K562 (cell line): ENCODE measurements around the gene GOPC. TPM values are rescaled to one million over a fixed set of nuclear protein-coding genes. Genes with fewer than 3 reads are reported as not detected.

Source experiments
- CCNT2 ChIP-seq: IDR thresholded peaks from 2 replicates; pipeline ENCODE4 v1.6.1; 2011; ENCODE audit warnings: borderline replicate concordance, low read depth, mild to moderate bottlenecking, moderate library complexity, mixed read lengths, low read length; ENCODE audit not compliant: insufficient read length; ENCODE audit errors: extremely low read depth
- CHD2 ChIP-seq: IDR thresholded peaks from 2 replicates; pipeline ENCODE4 v1.6.1; 2011; ENCODE audit warnings: low read depth, low read length
- EHMT2 ChIP-seq: fragments of 450-650 bp; IDR thresholded peaks from 2 replicates; pipeline ENCODE4 v1.6.1; 2018; ENCODE audit warnings: antibody characterized with exemption
- EZH2 ChIP-seq: IDR thresholded peaks from 2 replicates; pipeline ENCODE4 v1.6.1; 2012; ENCODE audit warnings: low read depth, mild to moderate bottlenecking, inconsistent platforms, low read length, borderline replicate concordance
- FOXA3 ChIP-seq, 2 experiments: fragments of 450-650 bp in 1 of 2; sonication (generic) in 1 of 2; formaldehyde crosslinking; IDR thresholded peaks in 1 of 2; conservative IDR thresholded peaks in 1 of 2; 2 replicates each; pipeline versions ENCODE4 v1.4.0 to v1.8.0; 2020 to 2022; ENCODE audit warnings: mild to moderate bottlenecking in 2 of 2, missing genetic modification reagents in 1 of 2
- HDAC1 ChIP-seq, 2 experiments: fragments of 450-650 bp; IDR thresholded peaks; 2 replicates each; pipeline ENCODE4 v1.6.1; 2016 to 2017; ENCODE audit warnings: inconsistent platforms in 1 of 2, mild to moderate bottlenecking in 1 of 2, moderate library complexity in 1 of 2
- KDM2B ChIP-seq: fragments of 250-450 bp; sonication (Bioruptor Pico); IDR thresholded peaks from 2 replicates; pipeline ENCODE4 v1.8.0; 2021; ENCODE audit warnings: mild to moderate bottlenecking, moderate library complexity
- MBD2 ChIP-seq: sonication (generic); IDR thresholded peaks from 2 replicates; pipeline ENCODE4 v1.6.1; 2016; ENCODE audit warnings: low read depth, borderline replicate concordance
- MCM2 ChIP-seq: fragments of 450-650 bp; IDR thresholded peaks from 2 replicates; pipeline ENCODE4 v1.6.1; 2017; ENCODE audit warnings: low read depth, mild to moderate bottlenecking
- NR3C1 ChIP-seq: sonication (generic); formaldehyde crosslinking; IDR thresholded peaks from 2 replicates; pipeline ENCODE4 v1.8.1; 2022; ENCODE audit warnings: missing genetic modification reagents
- NR4A1 ChIP-seq, 2 experiments: fragments of 250-450 bp in 1 of 2; fragments of 450-650 bp in 1 of 2; sonication (Bioruptor Pico) in 1 of 2; IDR thresholded peaks; 2 replicates each; pipeline versions ENCODE4 v1.4.0 to v1.6.1; 2016 to 2020; ENCODE audit warnings: mild to moderate bottlenecking in 2 of 2, missing compliant biosample characterization in 1 of 2, missing genetic modification characterization in 1 of 2, moderate library complexity in 1 of 2
- ZNF232 ChIP-seq: sonication (generic); formaldehyde crosslinking; IDR thresholded peaks from 2 replicates; pipeline ENCODE4 v1.8.0; 2022; ENCODE audit warnings: mild to moderate bottlenecking, missing genetic modification reagents
- ZNF75A ChIP-seq: fragments of 450-650 bp; formaldehyde crosslinking; IDR thresholded peaks from 2 replicates; pipeline ENCODE4 v1.4.0; 2020; ENCODE audit warnings: mild to moderate bottlenecking
- ZZZ3 ChIP-seq: fragments of 450-650 bp; IDR thresholded peaks from 2 replicates; pipeline ENCODE4 v1.6.1; 2016; ENCODE audit warnings: antibody characterized with exemption, mild to moderate bottlenecking, moderate library complexity
- polyA plus RNA-seq, 8 experiments: library from polyadenylated mRNA; depleted of rRNA in 4 of 8; stranded (reverse) in 5 of 8; unstranded in 3 of 8; fragments of >200 nt; fragmentation: Nextera tagmentation in 2 of 8; fragmentation: Illumina TruSeq in 1 of 8; extraction: Ambion mirVana in 2 of 8; extraction: Trizol in 1 of 8; gene quantifications; 2 replicates each; pipeline versions ENCODE4 v1.2.1 to v1.2.3, GENCODE V29; 2011 to 2014; ENCODE audit warnings: inconsistent platforms in 1 of 8, missing spikeins in 1 of 8
- total RNA-seq, 7 experiments: library from RNA; depleted of rRNA in 6 of 7; stranded (reverse); fragments of >200 nt in 6 of 7; fragmentation: Illumina TruSeq in 2 of 7; extraction: Trizol in 2 of 7; gene quantifications; 2 replicates each; pipeline versions ENCODE4 v1.2.1 to v1.2.3, GENCODE V29; 2011 to 2021; ENCODE audit warnings: low replicate concordance in 1 of 7
- TF ChIP-seq, protein P1 (sequence below): fragments of 250-450 bp; sonication (Bioruptor Pico); IDR thresholded peaks from 2 replicates; pipeline ENCODE4 v1.9.0; 2021; ENCODE audit warnings: mild to moderate bottlenecking
- TF ChIP-seq, protein P2 (sequence below), 2 experiments: fragments of 450-650 bp in 1 of 2; IDR thresholded peaks; 2 replicates each; pipeline ENCODE4 v1.6.1; 2011 to 2017; ENCODE audit warnings: low read depth in 2 of 2, antibody characterized with exemption in 1 of 2, borderline replicate concordance in 1 of 2, low read length in 1 of 2, mild to moderate bottlenecking in 1 of 2, mixed read lengths in 1 of 2; ENCODE audit not compliant: control insufficient read depth in 1 of 2
- TF ChIP-seq, protein P3 (sequence below): sonication (generic); formaldehyde crosslinking; IDR thresholded peaks from 2 replicates; pipeline ENCODE4 v1.9.0; 2022; ENCODE audit warnings: mild to moderate bottlenecking, missing genetic modification reagents
- TF ChIP-seq, protein P4 (sequence below): fragments of 250-450 bp; sonication (Bioruptor Pico); IDR thresholded peaks from 2 replicates; pipeline ENCODE4 v1.4.0; 2020; ENCODE audit warnings: borderline replicate concordance
- TF ChIP-seq, protein P5 (sequence below): sonication (generic); formaldehyde crosslinking; IDR thresholded peaks from 2 replicates; pipeline ENCODE4 v1.8.0; 2022; ENCODE audit warnings: missing genetic modification reagents, mild to moderate bottlenecking, borderline replicate concordance

Gene GOPC
- total and polyA plus RNA-seq, 9 of the 15 experiments (the other 6 are each of a cell fraction or from before 2014, with no cell fraction given), result 10.0 to 32.2 (median 25.6) TPM

DNA sequence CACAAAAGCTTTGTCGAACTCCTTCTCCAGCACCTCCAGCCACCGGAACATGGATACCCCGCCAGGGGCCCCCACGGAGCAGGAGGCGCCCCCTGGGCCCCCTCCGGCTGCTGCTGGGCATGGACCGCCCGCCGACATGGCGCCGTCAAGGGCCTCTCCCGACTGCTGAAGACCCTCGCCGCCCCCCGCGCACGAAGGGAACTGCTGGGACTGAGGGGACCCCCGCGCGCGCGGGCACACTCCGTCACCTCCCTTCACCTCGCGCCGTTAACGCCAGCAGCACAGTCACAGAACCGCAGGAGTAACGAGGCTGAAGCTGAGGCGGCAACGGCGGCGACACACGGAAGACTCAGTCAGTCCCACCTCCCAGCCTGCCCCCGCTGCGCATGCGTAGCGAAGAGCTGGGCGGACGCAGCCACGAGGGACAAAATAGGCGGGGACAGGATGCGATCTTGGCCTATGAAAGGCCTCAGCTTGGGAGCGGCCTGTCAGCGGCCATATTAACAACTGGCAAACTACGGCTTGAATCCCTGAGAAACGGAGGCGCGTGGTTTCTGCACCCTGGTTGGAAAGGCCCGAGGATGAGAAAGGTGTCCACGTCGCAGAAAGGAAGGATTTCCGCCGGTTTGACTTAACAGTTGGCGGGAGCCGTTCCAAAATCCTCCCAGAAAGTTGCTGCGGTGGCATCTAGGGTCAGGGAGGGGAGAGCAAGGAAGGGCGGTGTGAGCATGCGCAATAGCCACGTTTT is at the start of gene GOPC (continued):
- TF ChIP-seq, protein P1, sequence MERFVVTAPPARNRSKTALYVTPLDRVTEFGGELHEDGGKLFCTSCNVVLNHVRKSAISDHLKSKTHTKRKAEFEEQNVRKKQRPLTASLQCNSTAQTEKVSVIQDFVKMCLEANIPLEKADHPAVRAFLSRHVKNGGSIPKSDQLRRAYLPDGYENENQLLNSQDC (CRISPR knock-in tag), result peak; percentile 10; the same call in 1 of the 2 replicates
- TF ChIP-seq KDM2B (CRISPR knock-in tag) (no peak), MCM2 (no peak), EZH2 (no peak), ZZZ3 (0 out of 2 replicates have a peak, but pooled peaks have one; percentile 16), MBD2 (peak; percentile 49; the same call in 1 of the 2 replicates), CCNT2 (no peak), ZNF75A (CRISPR knock-in tag) (no peak), FOXA3 (CRISPR knock-in tag; conservative IDR thresholded peaks at IDR 0.05 in 1 of 2, IDR thresholded peaks at IDR 0.05 in 1 of 2) (peak in 1 of 2 experiments; percentile 67; a peak in 2 of 4 replicates), HDAC1 (IDR thresholded peaks at IDR 0.05) (peak in 1 of 2 experiments; percentile 76; a peak in 2 of 4 replicates), CHD2 (peak; percentile 8), NR4A1 (CRISPR knock-in tag; IDR thresholded peaks at IDR 0.05) (no peak), NR4A1 (tag; IDR thresholded peaks at IDR 0.05) (no peak), EHMT2 (no peak; the same call in 1 of the 2 replicates), ZNF232 (CRISPR knock-in tag) (no peak), NR3C1 (CRISPR knock-in tag) (no peak)
- TF ChIP-seq, protein P2, sequence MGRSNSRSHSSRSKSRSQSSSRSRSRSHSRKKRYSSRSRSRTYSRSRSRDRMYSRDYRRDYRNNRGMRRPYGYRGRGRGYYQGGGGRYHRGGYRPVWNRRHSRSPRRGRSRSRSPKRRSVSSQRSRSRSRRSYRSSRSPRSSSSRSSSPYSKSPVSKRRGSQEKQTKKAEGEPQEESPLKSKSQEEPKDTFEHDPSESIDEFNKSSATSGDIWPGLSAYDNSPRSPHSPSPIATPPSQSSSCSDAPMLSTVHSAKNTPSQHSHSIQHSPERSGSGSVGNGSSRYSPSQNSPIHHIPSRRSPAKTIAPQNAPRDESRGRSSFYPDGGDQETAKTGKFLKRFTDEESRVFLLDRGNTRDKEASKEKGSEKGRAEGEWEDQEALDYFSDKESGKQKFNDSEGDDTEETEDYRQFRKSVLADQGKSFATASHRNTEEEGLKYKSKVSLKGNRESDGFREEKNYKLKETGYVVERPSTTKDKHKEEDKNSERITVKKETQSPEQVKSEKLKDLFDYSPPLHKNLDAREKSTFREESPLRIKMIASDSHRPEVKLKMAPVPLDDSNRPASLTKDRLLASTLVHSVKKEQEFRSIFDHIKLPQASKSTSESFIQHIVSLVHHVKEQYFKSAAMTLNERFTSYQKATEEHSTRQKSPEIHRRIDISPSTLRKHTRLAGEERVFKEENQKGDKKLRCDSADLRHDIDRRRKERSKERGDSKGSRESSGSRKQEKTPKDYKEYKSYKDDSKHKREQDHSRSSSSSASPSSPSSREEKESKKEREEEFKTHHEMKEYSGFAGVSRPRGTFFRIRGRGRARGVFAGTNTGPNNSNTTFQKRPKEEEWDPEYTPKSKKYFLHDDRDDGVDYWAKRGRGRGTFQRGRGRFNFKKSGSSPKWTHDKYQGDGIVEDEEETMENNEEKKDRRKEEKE (IDR thresholded peaks at IDR 0.05; ENCODE audit: borderline replicate concordance in 1 of 2, control insufficient read depth in 1 of 2, low read depth in 2 of 2, low read length in 1 of 2), result no peak
- TF ChIP-seq, protein P3, sequence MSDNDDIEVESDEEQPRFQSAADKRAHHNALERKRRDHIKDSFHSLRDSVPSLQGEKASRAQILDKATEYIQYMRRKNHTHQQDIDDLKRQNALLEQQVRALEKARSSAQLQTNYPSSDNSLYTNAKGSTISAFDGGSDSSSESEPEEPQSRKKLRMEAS, result peak; percentile 94
- TF ChIP-seq, protein P4, sequence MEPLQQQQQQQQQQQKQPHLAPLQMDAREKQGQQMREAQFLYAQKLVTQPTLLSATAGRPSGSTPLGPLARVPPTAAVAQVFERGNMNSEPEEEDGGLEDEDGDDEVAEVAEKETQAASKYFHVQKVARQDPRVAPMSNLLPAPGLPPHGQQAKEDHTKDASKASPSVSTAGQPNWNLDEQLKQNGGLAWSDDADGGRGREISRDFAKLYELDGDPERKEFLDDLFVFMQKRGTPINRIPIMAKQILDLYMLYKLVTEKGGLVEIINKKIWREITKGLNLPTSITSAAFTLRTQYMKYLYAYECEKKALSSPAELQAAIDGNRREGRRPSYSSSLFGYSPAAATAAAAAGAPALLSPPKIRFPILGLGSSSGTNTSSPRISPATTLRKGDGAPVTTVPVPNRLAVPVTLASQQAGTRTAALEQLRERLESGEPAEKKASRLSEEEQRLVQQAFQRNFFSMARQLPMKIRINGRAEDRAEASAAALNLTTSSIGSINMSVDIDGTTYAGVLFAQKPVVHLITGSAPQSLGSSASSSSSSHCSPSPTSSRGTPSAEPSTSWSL (CRISPR knock-in tag), result no peak
- TF ChIP-seq, protein P5, sequence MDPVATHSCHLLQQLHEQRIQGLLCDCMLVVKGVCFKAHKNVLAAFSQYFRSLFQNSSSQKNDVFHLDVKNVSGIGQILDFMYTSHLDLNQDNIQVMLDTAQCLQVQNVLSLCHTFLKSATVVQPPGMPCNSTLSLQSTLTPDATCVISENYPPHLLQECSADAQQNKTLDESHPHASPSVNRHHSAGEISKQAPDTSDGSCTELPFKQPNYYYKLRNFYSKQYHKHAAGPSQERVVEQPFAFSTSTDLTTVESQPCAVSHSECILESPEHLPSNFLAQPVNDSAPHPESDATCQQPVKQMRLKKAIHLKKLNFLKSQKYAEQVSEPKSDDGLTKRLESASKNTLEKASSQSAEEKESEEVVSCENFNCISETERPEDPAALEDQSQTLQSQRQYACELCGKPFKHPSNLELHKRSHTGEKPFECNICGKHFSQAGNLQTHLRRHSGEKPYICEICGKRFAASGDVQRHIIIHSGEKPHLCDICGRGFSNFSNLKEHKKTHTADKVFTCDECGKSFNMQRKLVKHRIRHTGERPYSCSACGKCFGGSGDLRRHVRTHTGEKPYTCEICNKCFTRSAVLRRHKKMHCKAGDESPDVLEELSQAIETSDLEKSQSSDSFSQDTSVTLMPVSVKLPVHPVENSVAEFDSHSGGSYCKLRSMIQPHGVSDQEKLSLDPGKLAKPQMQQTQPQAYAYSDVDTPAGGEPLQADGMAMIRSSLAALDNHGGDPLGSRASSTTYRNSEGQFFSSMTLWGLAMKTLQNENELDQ (CRISPR knock-in tag), result no peak
